GM18870 (cell line): Measurements from ENCODE around the gene MYL4.
"Not testable (repeated sequence)": the region's sequence is repeated elsewhere in the genome, so short reads cannot be mapped to it uniquely, and the experiment has no call there.

Experiments used
- ATAC-seq: cut with Tn5 transposase; IDR thresholded peaks from one replicate; pipeline ENCODE4 v1.9.1; 2021; ENCODE audit warnings: moderate library complexity; ENCODE audit not compliant: unreplicated experiment

MYL4 gene

GRCh38 chr17:47269561-47270280 lies 60.6 kb downstream of the MYL4 start:
- ATAC-seq = not testable (repeated sequence)

GRCh38 chr17:47270946-47271705 lies 62.0 kb downstream of the MYL4 start:
- ATAC-seq = no peak

- no peak for ATAC-seq
Observed at GRCh38 chr17:47272491-47272890, 63.3 kb downstream of the MYL4 start.

GRCh38 chr17:47273245-47273644 lies 64.1 kb downstream of the MYL4 start:
- ATAC-seq = no peak
